Stimulated activated CD4-positive, alpha-beta T cell treated with anti-CD3 and anti-CD28 coated beads, Interleukin-15, amount 100 ng/mL, for 1 hour (primary cell): ENCODE data around the gene GARNL3.

ENCODE experiments used
- DNase-seq, 2 donors: peaks; one replicate each; pipeline ENCODE4 v3.0.0-alpha.2; 2020; ENCODE audit warnings: low read depth in 1 of 2, low spot score in 1 of 2

Gene GARNL3

DNA sequence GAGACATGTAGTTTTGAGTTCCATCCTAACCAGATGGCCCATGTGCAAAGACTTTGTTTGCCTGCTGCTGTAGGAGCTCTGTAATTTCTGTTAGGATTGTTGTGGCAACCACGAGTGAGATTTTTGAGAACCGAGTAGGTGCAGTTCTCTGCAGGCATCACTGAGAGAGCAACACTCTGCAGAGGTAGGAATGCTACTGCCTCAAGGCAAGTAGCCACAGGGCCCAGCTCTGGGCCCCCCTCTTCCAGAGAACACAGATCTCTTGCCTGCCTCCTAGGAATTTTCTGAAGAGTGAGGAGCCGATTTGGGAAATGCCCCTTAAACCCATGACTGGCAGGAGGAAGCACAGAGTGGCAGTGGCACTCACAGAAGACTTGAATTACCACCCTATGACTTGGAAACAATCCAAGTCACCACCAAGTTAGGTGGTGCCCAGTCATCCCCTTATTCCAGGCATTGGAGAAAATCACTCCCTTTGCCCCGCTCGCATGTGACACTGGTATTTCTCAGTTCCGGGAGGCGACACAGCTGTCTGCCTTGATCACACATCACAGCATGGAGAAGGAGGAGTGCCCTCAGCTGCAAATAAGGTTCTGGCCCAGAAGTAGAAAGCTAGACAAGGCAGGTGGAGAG is 79.9 kb downstream of the GARNL3 start:
- DNase-seq, result no peak

DNA sequence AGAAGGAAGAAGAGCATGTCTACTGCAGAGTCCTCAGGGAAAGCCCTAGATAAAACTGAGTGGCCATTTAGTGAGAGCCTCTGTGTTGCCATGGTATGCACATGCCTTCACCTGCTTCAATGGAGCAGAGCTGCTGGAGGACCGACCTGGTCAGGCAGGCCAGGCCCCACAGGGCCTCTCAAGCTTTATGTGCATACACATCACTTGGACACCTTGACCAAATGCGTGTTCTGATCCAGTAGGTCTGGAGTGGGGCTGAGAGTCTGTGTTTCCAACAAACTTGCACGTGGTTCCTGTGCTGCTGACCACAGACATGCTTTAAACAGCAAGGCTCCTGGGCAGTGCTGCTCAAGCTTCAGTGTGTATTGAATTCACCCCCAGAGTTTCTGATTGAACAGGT is 81.0 kb downstream of the GARNL3 start:
- no peak for DNase-seq

DNA sequence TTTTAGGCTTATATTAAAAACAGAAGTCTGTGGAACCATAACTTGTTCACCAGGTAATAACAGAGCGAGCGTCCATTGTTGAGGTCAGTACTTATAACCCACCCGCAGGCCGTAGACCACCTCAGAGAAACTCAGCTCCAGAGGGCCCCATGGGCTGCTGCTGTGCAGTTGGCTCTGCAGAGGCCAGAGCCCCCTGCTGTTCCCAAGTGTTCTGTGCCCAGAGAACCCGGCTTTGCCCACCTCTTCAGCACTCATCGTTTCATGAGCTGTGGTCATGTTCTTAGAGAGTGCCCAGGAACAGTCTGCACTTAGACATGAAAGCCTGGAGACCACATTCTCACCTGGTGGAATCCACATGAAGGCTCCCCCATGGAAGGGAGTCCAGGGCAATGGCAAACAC is 82.0 kb downstream of the GARNL3 start:
- DNase-seq, result no peak

DNA sequence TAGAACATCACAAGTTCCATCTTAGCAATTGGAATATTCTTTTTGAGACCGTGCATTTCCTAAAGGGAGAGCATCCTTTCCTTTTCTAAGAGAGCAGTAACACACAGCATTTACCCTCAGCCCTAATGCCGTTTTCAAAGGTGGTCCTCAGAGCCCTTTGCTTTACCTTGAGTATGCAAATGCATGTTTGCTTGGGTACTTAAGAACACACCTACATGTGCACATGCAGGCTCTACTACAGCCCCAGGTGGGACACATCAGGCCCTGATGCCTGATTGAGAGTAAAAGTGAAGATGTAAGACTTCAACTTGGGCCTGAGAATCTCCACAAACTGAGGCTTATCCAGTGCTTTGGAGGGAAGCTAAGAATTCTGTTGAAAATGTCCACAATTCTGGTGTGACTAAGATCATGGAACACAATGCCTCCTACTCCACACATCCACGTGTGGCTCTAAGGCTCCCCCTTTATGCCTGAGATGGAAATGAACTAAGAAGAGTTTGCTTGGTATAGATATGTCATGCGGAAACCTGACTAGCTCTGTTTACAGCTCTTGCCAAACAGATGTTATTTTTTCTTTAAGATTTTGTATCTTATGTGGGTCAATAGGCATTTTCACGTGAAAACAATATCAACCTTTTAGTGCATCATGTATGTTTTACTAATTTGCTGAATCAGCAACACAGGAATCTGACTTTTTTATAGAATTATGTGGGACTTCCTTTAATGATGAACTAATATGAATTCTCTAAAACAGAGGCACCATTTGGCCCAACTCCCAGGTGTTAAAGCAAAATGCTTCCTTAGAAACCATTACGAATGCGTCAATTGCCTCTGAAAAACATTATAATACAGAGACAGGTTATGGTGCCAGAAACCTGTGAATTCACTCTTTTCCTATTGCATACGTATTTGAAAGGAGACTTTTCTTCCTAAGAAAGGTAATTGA is 83.5 kb downstream of the GARNL3 start:
- DNase-seq, result no peak

DNA sequence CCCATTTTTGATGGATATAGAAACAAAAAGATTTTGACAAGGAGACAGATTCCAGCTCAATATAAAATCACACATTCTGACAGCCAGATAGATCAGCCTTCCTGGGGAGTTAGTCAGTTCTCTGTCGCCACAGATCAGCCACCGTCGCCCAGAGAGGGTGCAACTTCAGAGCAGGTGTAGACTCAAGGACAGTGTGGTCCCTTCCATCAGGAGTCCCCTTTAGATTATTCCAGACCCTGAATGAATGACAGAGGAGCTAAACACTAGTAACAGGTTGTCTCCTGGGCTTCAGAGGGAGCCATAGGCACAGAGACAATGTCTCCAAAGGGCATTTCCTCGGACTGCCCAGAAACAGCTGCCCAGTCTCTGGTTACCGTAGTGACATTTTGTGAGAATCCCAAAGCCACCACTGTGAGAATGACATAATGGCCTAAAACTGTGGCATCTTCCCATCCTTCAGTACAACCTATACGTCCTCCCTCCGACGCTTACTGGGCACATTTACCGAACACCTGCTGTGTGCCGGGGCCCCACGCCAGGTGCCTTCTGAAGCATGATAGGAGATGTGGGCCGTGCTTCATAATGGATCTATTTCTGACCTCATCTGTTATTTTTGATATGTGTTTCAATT is 85.0 kb downstream of the GARNL3 start:
- DNase-seq, result no peak

DNA sequence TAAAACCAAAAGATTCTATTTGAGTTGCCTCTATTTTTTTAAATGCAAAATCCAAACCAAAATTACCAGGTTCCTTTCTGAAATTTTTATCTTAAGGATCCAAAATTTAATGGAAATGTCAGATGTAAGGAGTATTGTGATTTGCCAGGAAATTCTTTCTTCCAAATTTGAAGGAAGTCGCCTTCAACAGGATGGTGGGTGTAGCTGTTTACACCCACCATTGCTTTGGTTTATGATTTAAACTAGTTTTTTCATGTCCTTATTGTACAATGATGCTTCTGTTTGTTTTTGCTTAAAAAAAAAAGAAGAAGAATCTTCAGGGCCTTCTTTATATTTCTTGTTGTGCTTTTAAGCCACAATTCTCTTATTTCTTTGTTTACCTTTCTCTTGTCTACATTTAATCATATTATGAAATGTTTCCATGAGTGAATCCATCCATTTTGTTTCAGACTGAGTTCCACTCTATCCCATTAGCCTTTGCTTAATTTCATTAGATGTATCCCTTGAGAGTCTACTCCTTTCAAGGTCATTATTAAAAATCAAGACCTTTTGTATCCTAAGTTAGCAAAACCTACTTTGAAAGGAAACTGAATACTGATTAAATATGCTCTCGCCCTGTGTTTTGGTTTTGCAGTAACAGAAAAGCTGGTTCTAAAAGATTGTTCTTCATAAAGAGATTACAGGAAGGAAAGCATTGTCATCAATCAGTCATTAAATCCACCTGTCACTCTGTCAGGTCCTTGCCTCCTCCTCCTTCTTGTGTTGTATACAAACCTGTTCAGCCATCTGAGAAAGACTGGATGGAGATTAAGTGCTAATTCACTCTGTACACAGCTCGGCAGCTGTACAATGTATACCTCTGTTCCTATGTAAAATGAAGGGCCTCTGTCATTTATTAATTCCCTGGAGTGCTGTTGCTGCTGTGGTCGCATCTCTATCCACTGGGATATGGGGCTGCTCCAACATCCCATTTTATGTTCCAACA is 86.9 kb downstream of the GARNL3 start:
- DNase-seq, result no peak

DNA sequence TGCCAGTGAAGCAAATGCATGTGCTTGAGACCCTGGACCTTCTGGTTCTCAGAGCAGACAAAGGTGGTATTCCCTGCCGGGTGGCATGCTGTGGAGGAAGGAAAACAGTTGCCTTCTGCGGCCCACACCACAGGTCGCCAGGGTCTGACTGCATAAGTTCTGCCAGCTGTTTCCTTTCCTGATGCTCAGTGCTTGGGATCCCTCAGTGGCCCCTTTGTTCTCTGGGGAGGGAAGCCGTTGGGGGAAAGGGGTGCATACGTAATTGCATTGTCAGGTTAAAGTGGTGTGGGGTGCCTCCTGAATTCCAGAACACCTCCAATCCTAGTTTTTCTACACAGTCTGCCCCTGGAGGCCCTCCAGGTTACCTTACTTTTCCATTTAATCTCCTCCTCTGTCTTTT is 89.3 kb downstream of the GARNL3 start:
- no peak for DNase-seq

DNA sequence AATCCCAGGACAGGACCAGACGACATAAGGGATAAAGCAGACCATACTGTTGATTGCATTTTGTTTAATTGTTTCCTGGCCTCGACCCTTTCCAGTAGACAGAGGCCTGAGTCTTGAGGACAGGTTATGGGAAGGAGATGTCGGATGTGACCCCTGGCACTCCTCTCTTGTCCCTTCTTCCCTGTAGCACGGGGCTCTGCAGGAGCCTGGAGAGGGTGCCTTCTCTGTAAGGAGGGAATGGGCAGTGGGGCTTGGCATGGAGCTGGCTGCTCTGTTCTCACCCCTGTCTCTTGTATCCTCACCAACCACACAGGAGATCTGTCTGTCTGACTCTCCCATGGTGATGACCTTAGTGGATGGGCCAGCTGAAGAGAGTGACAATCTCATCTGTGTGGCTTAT is 92.3 kb downstream of the GARNL3 start:
- DNase-seq, result no peak

DNA sequence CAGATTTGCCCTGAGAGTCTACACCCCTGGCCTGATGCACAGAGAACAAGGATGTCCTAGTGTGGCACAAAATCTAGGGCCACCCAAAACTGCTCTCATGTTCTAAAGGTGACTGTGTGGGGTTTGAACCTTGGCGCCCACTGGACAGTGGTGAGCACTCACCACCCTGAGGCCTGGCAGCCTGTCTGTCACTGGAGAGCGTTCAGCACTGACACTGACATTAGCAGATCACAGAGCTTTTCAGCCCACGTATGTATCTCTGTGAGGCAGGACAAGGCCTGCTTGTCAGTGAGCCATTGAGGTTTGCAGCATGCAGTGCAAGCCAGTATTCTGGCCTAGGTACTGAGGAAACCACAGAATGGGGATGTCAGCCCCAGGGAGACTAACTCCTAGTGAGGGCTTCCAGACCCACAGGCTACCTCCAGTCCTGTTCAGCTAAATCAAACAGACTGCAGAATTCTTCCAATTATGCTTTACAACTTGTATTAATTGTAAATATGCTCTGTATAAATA is 93.5 kb downstream of the GARNL3 start:
- DNase-seq, result no peak

DNA sequence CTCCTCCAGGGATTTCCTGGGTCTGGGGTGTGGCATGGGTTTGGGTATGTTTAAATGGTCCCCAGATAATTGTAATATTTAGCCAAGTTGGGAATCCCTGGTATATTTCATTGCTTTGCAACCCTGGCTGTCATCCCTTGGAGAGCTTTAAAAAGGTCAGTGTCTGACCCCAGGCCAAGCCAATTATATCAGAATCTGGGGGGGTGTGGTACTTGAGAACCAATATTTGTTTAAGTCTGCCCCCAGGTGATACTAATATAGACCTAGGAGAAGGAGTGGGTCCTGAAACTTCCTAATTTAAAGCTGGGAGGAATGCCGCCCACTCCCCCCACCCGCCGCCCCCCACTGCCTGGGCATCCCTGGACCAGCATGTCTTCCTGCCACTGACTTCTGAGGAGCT is 94.2 kb downstream of the GARNL3 start:
- no peak for DNase-seq

DNA sequence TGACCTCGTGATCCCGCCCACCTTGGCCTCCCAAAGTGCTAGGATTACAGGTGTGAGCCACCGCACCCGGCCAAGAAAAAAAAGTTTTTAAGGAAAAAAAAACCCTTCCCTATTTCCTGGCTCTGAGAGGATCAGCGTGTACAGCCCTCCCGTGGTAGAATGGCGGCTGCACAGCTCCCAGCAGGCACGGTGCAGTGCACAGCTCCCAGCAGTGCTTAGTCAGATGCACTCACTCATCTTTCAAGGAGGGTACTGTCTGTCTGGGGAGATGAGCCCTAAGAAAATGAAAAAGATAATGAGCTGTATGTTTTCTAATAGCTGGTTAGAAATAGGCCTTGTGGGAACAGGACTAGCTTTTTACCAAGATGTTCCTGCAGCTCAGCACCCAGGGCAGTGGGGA is 95.7 kb downstream of the GARNL3 start:
- no peak for DNase-seq

DNA sequence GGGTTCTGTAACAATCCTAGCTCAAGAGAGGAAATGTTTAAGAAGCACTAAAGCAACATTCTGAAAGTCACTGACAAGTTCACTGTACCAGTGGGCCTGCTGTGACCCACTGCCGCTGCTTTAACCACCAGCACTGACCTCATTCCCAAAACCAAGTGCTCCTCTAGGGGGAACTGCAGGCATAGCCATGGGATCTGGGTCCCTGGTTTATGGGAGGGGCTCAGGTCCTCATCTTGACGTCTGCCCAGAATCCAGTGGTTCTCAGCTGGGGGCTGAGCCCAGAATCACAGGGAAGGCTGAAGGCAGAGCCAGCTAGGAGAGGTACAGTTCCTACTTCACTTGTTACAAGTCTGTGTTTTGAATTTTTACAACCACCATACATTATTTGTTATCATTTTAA is 96.3 kb downstream of the GARNL3 start:
- no peak for DNase-seq

DNA sequence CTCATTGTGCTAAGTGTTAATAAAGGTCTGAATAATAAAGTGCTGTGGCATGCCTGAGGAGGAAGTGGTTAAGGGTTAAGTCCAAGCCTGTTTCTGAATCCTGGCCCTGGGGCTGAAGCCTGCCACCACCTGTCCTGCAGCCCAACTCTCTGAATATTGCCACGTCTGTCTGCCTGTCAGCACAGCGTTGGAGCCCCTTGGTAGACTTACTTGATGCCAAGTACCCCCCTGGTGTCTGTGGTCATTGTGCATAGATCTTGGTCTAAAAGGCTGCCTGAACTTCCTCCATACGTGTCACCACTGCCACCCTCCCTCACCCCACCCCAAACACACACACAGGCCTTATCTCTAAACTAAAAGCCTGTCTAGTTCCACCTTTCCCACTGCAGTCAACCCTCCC is 97.0 kb downstream of the GARNL3 start:
- DNase-seq, result no peak

DNA sequence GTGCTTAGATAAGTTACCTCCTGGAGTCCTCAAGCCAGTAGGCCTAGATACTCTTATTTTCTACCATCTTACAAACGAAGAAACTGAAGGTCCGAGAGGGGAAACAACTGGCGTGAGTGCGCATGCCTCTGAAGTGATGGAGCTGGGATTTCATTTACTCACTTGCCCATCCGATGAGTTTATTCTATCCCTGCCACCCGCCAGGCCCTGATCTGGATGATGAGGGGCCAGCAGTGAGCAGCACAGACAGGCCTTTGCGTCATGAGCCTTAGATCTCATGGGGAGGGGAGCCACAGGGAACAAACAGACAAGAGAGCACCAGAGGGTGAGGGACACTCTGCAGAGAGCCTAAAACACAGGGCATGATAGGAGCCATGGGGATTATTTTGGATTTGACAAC is 98.3 kb downstream of the GARNL3 start:
- DNase-seq, result no peak

DNA sequence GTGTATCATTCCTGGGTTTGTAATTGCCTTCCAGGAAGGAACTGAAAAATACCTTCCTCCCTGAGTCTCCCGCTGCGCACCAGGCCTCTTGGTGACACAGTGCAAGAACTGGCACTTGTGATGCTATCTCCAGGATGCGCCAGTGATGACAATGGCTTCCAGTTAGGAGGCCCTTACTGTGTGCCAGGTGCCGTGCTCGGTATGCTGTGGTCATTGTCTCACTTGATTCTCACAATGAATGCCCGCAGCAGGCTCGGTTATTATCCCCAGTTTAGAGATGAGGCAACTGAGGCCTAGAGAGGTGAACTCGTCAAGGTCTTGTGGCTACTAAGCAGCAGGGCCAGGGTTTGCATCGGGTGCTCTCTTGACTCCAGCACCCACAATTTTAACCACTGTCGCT is 100.9 kb downstream of the GARNL3 start:
- DNase-seq, result no peak

DNA sequence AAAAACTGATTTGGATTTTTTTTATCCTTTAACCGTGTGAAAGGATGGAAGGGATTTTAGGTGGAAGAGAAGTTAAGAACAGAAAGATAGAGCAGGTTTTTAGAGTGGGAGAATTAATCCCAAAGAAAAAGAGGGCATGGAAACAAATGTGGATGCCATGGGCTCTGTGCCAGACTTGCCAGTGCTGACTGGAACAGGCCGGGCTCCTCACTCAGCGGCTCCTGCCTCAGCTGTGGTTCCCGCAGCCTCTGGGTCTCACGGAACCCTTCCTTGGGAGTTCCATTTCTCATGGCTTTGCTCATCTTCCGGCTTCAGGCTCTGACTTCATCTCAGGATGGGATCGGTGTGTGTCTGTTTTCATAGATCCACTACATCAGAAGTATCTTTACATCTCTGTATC is 102.0 kb downstream of the GARNL3 start:
- no peak for DNase-seq

DNA sequence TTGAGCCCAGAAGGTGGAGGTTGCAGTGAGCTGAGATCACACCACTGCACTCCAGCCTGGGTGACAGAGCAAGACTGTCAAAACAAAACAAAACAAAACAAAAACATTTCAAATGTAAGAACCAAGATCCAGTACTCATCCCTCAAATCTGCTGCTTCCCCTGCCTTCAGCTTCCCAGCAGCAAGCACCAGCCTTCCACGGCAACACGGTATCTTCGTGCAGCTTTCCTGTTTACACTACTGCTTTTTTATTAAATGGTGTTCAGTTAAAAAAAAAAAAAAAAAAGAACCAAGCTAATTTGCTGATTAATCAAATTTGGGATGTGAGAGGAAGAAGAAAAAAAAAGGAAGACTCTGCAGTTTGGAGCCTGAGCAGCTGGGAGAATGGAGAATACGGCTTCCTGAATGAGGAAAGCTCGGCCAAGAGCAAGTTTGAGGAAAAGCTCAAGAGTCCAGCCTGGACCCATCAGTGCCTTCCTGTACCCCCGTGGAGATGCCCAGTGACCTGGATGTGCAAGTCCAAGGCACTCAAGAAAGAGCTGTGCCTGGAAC is 104.4 kb downstream of the GARNL3 start:
- DNase-seq, result no peak

DNA sequence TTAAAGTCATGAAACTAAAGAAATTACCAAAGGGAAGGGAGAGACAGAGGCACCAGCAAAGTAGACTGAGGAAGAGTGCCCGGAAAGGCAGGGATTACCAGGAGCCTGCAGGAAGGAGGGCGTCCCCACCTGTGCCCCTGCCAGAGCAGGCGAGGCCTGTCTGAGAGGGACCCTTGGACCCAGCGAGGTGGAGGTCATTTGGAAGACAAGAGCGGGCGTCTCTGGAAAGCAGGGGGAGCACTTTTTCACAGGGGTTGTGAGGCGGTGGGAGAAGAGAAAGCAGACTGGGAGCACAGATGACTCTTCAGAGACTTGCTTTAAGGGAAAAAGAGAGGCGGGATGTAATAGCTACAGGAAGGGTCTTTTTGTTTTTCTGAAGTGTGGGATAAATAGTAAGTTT is 104.9 kb downstream of the GARNL3 start:
- no peak for DNase-seq

DNA sequence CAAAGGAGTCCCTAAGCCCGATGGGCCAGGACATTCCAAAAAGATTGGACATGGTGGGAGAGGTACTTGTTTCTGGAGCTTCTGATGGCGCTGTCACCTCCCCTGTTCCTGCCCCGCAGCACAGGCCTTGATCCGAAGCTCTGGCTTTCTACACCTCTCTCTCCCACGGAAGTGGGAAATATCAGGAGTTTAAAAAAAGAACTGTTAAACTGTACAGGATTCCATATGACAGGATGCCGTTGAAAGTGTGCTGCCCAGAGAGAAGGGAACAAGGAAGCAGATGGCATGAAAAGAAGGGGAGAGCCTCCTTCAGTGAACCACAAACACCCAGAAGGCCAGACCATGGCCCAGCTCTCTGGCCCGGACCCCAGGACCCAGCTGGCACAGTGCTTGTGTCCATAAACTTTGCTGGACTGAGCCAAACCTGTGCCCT is 105.6 kb downstream of the GARNL3 start:
- DNase-seq, result no peak
